Measurements from ENCODE around the gene SOX10.
"Not testable (repeated sequence)": the region's sequence is repeated elsewhere in the genome, so short reads cannot be mapped to it uniquely, and the experiment has no call there.

SOX10 gene

GRCh38 chr22:37985751-37986281 lies 1.5 kb upstream of the SOX10 start:
- DNase-seq: no peak

GRCh38 chr22:37985050-37985585 lies 763 bp upstream of the SOX10 start:
- no peak for DNase-seq

- no peak for DNase-seq
These were observed 1.2 kb downstream of the SOX10 start for GRCh38 chr22:37982938-37983859.

GRCh38 chr22:37982151-37982785 lies 2.1 kb downstream of the SOX10 start:
- DNase-seq: no peak

- DNase-seq: no peak
These were observed 2.9 kb downstream of the SOX10 start for GRCh38 chr22:37981282-37982011.

- no peak for DNase-seq
These were observed 4.6 kb downstream of the SOX10 start for GRCh38 chr22:37979782-37980181.

- DNase-seq: no peak
These were observed 7.8 kb downstream of the SOX10 start for GRCh38 chr22:37976547-37976946.

- not testable (repeated sequence) for DNase-seq
These were observed 8.3 kb downstream of the SOX10 start for GRCh38 chr22:37976022-37976421.

- no peak for DNase-seq
These were observed 9.2 kb downstream of the SOX10 start for GRCh38 chr22:37975153-37975552.

- no peak for DNase-seq
These were observed 10.8 kb downstream of the SOX10 start for GRCh38 chr22:37973271-37974170.

- DNase-seq: no peak
These were observed 11.8 kb downstream of the SOX10 start for GRCh38 chr22:37972527-37972926.

GRCh38 chr22:37971475-37972434 lies 12.6 kb downstream of the SOX10 start:
- no peak for DNase-seq

- DNase-seq: no peak
These were observed 13.5 kb downstream of the SOX10 start for GRCh38 chr22:37970864-37971263.

GRCh38 chr22:37968452-37969251 lies 15.7 kb downstream of the SOX10 start:
- DNase-seq: no peak

- no peak for DNase-seq
These were observed 16.5 kb downstream of the SOX10 start for GRCh38 chr22:37967637-37968451.

GRCh38 chr22:37967147-37967546 lies 17.2 kb downstream of the SOX10 start:
- DNase-seq: no peak

GRCh38 chr22:37965940-37966664 lies 18.3 kb downstream of the SOX10 start:
- no peak for DNase-seq

GRCh38 chr22:37961062-37961461 lies 23.3 kb downstream of the SOX10 start:
- no peak for DNase-seq

Data from hematopoietic multipotent progenitor cell treated with erythropoietin and hydrocortisone succinate and interleukin-3 and kit ligand, for 6 days (in vitro differentiated cells).